Astrocyte (in vitro differentiated cells and primary cell): Measurements from ENCODE around the gene LRRC40.

Experiments
- CTCF ChIP-seq: IDR thresholded peaks from 2 replicates; pipeline ENCODE4 v1.5.1; 2011; ENCODE audit warnings: low read depth, mild to moderate bottlenecking, inconsistent platforms, low read length, moderate library complexity; ENCODE audit not compliant: insufficient read depth
- EZH2 ChIP-seq: IDR thresholded peaks from 2 replicates; pipeline ENCODE4 v1.6.1; 2012; ENCODE audit warnings: mild to moderate bottlenecking, low read length, inconsistent platforms; ENCODE audit not compliant: insufficient read depth

DNA sequence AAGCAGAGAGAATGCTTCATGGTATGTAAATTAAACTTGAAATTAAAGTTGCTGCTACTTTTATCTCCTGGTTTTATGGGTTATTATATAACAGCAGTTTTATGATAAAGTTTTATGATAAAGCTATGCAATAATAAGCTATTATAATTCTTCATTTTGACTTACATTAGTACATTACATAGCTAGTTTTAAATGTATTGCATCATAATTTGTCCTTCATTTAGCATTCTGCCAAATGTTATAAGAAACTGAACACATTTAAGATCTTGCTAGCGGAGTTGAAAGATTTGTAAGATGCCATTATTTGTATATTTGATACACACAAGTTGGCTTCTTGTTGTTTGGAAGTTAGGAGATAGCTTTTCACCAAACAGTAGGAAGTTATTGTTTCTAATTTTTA, 101.6 kb downstream of the LRRC40 start:
- TF ChIP-seq CTCF (no peak), EZH2 (no peak)
